Choroid plexus epithelial cell (primary cell): Measurements from ENCODE around the gene IL11RA.

Experiments used
- DNase-seq: peaks from one replicate; pipeline ENCODE4 v3.0.0-alpha.2; 2010; ENCODE audit warnings: low read depth
- H3K4me3 ChIP-seq: 2 replicates; pipeline ENCODE4 v1.5.1; 2011; ENCODE audit warnings: low read depth, mild to moderate bottlenecking, control low read depth, low read length, moderate library complexity
- CTCF ChIP-seq: conservative IDR thresholded peaks from 2 replicates; pipeline ENCODE4 v1.5.1; 2011; ENCODE audit warnings: low read depth, mild to moderate bottlenecking, control low read depth, inconsistent platforms, low read length, moderate library complexity

Gene IL11RA

GRCh38 chr9:34654323-34655051 is 2.5 kb downstream of the IL11RA start:
- TF ChIP-seq CTCF: no peak

GRCh38 chr9:34655394-34655793 is 3.4 kb downstream of the IL11RA start:
- no peak for TF ChIP-seq CTCF
- no peak for DNase-seq
- no peak overlapping the region for H3K4me3 ChIP-seq

More at GRCh38 chr9:34654323-34655051, 2.5 kb downstream of the IL11RA start:
- no peak for DNase-seq
- no peak overlapping the region for H3K4me3 ChIP-seq

GRCh38 chr9:34656992-34657391 is 5.0 kb downstream of the IL11RA start:
- no peak overlapping the region for H3K4me3 ChIP-seq
- DNase-seq: no peak
- TF ChIP-seq CTCF: no peak

- no peak for TF ChIP-seq CTCF
- no peak for DNase-seq
- H3K4me3 ChIP-seq: no peak overlapping the region
Measured at GRCh38 chr9:34658461-34658860, 6.5 kb downstream of the IL11RA start.

- DNase-seq: no peak
- H3K4me3 ChIP-seq: no peak overlapping the region
- no peak for TF ChIP-seq CTCF
Measured at GRCh38 chr9:34659592-34660253, 7.7 kb downstream of the IL11RA start.

GRCh38 chr9:34662526-34663302 is 10.7 kb downstream of the IL11RA start, which contains the start of gene CCL27:
TSS of gene CCL27 (minus strand) at chr9:34662657. CDS start at chr9:34662633, 24 bp downstream.
- H3K4me3 ChIP-seq: no peak within 1 kb of the TSS
- no peak for TF ChIP-seq CTCF
- no peak for DNase-seq
